Stimulated activated naive CD4-positive, alpha-beta T cell (primary cell): ENCODE results near the gene NOL4L.

Source experiments
- DNase-seq, 6 experiments: peaks; one replicate each; lab custom pipeline; 2025; lab: John Stamatoyannopoulos, UW

NOL4L gene

GRCh38 chr20:32456869-32457478 is 128.2 kb downstream of the NOL4L start:
- peak in 1 of 6 experiments; percentile 8 for DNase-seq

- DNase-seq = no peak
Measured at GRCh38 chr20:32455901-32456701, 129.0 kb downstream of the NOL4L start.

GRCh38 chr20:32455171-32455900 is 129.8 kb downstream of the NOL4L start:
- DNase-seq = no peak

- DNase-seq = no peak
Measured at GRCh38 chr20:32454164-32455145, 130.7 kb downstream of the NOL4L start.

GRCh38 chr20:32453467-32454163 is 131.5 kb downstream of the NOL4L start:
- no peak for DNase-seq

- no peak for DNase-seq
Measured at GRCh38 chr20:32452776-32453466, 132.2 kb downstream of the NOL4L start.

GRCh38 chr20:32451682-32452461 is 133.3 kb downstream of the NOL4L start:
- no peak for DNase-seq

GRCh38 chr20:32451340-32451681 is 133.8 kb downstream of the NOL4L start:
- DNase-seq = no peak

GRCh38 chr20:32450484-32451061 is 134.6 kb downstream of the NOL4L start:
- no peak for DNase-seq

GRCh38 chr20:32449890-32450401 is 135.2 kb downstream of the NOL4L start:
- no peak for DNase-seq

- no peak for DNase-seq
Measured at GRCh38 chr20:32449057-32449889, 135.9 kb downstream of the NOL4L start.

GRCh38 chr20:32448306-32449056 is 136.7 kb downstream of the NOL4L start:
- DNase-seq = no peak

- DNase-seq = no peak
Measured at GRCh38 chr20:32447136-32448027, 137.8 kb downstream of the NOL4L start.

- no peak for DNase-seq
Measured at GRCh38 chr20:32446301-32447100, 138.6 kb downstream of the NOL4L start.

GRCh38 chr20:32445539-32446273 is 139.4 kb downstream of the NOL4L start:
- no peak for DNase-seq
